ENCODE results near the gene CSH2.
"Not testable (repeated sequence)": the region's sequence is repeated elsewhere in the genome, so short reads cannot be mapped to it uniquely, and the experiment has no call there.

CSH2 gene

GRCh38 chr17:63850401-63850800 lies 23.1 kb downstream of the CSH2 start:
- no peak overlapping the region for H3K4me3 ChIP-seq (ENCODE audit: low read depth, low read length)
- DNase-seq (ENCODE audit: low read depth): no peak

GRCh38 chr17:63848834-63849689 lies 24.4 kb downstream of the CSH2 start:
- DNase-seq (ENCODE audit: low read depth): no peak
- H3K4me3 ChIP-seq (ENCODE audit: low read depth, low read length): no peak overlapping the region
- TF ChIP-seq CTCF (IDR thresholded peaks at IDR 0.05; ENCODE audit: control insufficient read depth, extremely low read depth, insufficient read depth): 0 out of 2 replicates have a peak, but pooled peaks have one; percentile 17

More at GRCh38 chr17:63850401-63850800, 23.1 kb downstream of the CSH2 start:
- no peak for TF ChIP-seq CTCF (IDR thresholded peaks at IDR 0.05; ENCODE audit: control insufficient read depth, extremely low read depth, insufficient read depth)

GRCh38 chr17:63847525-63848249 lies 25.8 kb downstream of the CSH2 start:
- no peak for DNase-seq (ENCODE audit: low read depth)
- no peak overlapping the region for H3K4me3 ChIP-seq (ENCODE audit: low read depth, low read length)
- TF ChIP-seq CTCF (IDR thresholded peaks at IDR 0.05; ENCODE audit: control insufficient read depth, extremely low read depth, insufficient read depth): no peak

GRCh38 chr17:63845509-63845908 lies 28.0 kb downstream of the CSH2 start:
- DNase-seq (ENCODE audit: low read depth): no peak
- TF ChIP-seq CTCF (IDR thresholded peaks at IDR 0.05; ENCODE audit: control insufficient read depth, extremely low read depth, insufficient read depth): no peak
- no peak overlapping the region for H3K4me3 ChIP-seq (ENCODE audit: low read depth, low read length)

DNA sequence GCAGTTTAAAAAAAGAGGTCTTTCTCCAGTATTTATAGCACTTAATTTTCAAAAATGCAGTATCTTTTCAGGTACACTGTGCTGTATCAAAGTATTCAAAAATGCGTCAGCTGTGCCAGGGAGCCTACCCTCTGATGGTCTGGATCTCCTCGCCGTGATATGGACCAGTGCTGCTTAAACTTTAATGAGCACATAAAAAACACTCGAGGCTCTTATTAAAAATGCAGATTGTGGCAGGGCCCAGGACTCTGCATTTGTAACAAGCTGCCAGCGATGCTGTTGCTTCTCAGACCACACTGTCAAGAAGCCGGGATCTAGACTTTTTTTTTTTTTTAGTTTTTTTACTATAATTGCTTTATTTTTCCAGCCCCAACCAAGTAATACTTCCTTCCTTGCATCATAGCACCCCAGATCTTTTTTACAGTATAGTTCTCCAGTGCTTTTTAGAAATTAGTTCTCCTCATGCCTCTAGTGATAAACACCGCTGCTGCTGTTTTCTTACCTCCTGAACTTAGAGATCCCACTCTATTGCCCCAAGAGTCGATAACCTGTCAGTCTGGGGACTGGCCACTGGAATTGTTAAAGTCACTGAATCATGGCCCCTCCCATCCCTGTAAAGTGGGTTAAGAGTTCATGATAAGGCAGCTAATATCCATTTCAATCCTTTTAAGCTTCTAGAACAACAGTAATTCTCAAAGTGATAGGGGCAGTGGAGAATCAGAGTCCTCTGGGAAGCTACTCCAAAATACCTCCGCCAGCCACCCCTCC lies 29.4 kb downstream of the CSH2 start:
- DNase-seq (ENCODE audit: low read depth): no peak
- H3K4me3 ChIP-seq (ENCODE audit: low read depth, low read length): peak overlapping the region; percentile 94
- TF ChIP-seq CTCF (IDR thresholded peaks at IDR 0.05; ENCODE audit: control insufficient read depth, extremely low read depth, insufficient read depth): no peak

DNA sequence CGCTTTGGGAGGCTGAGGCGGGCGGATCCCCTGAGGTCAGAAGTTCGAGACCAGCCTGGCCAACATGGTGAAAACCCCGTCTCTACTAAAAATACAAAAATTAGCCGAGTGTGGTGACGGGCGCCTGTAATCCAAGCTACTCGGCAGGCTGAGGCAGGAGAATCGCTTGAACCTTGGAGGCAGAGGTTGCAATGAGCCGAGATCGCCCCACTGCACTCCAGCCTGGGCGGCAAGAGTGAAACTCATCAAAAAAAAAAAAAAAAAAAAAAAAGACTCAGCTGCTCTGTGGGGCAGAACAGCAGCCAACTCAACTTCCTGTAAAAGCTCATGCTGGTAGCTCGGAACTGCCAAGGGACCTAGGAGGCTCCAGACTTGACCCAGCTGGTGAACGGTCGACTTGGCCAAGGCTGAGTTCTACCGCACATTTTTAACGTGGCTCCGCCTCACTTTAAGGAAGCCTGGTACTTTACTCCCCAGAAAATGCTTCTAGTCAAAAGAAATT lies 30.0 kb downstream of the CSH2 start:
- DNase-seq (ENCODE audit: low read depth): not testable (repeated sequence)
- peak overlapping the region; percentile 94 for H3K4me3 ChIP-seq (ENCODE audit: low read depth, low read length)

Measured in LNCaP clone FGC (cell line).